Astrocyte of the cerebellum (primary cell): ENCODE results near the gene TGFBR1.
A peak's percentile ranks its signal among the peaks of the same experiment; 100 is the strongest.

ENCODE experiments used
- DNase-seq: peaks from one replicate; pipeline ENCODE4 v3.0.0-alpha.2; 2011; ENCODE audit warnings: low read depth
- H3K4me3 ChIP-seq: 2 replicates; pipeline ENCODE4 v1.5.1; 2011; ENCODE audit warnings: mild to moderate bottlenecking, low read depth, low read length, moderate library complexity
- in situ Hi-C: cut with HindIII; loops from 2 replicates; pipeline ENCODE4 v1.10.0; 2017; ENCODE audit warnings: low sequenced_read_pairs
- TF ChIP-seq, protein P1 (sequence below): IDR thresholded peaks from 2 replicates; pipeline ENCODE4 v1.5.1; 2012; ENCODE audit warnings: low read length, low read depth, moderate library complexity, mild to moderate bottlenecking; ENCODE audit errors: missing control alignments

TGFBR1 gene

GRCh38 chr9:99169086-99169485 lies 64.2 kb downstream of the TGFBR1 start:
- in situ Hi-C loops: no loop called here

DNA sequence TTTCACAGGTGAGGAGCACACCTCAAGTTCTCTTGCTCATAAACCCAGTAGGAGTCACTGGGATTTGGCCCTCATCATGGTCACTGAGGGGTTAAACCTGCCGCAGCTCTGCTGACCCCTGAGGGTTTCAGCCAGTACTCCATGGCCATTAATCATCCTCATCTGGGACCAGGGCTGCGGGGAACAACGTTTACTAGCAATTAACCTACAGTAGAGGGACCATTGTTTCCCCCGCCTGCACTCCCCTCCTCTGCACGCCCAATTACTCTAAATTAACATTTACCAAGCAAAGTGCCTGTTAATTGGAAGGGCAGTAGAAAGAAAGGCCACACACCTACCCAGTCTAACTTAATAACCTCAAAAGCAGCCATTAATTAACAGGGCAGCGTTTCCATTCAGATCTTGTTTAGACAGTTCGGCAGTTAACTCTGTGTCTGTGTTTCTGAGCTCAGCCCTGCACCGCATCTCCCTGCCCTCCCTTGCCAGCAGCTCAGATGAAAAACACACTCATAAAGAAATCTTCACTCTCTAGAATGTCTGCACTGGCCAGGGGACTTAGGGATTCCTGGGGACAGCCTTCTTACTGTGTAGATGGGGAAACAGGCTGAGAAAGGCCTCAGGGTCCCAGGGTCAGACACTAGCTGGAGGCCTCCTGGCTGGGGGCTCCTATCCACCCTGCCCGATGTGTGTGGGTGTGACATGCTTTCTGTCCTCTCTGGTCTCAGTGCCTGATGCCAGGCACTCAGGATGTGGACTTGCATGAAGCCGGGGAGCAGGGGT lies 65.3 kb downstream of the TGFBR1 start:
- no peak for DNase-seq
- in situ Hi-C loops: no loop called here
- H3K4me3 ChIP-seq: no peak overlapping the region
- TF ChIP-seq, protein P1, sequence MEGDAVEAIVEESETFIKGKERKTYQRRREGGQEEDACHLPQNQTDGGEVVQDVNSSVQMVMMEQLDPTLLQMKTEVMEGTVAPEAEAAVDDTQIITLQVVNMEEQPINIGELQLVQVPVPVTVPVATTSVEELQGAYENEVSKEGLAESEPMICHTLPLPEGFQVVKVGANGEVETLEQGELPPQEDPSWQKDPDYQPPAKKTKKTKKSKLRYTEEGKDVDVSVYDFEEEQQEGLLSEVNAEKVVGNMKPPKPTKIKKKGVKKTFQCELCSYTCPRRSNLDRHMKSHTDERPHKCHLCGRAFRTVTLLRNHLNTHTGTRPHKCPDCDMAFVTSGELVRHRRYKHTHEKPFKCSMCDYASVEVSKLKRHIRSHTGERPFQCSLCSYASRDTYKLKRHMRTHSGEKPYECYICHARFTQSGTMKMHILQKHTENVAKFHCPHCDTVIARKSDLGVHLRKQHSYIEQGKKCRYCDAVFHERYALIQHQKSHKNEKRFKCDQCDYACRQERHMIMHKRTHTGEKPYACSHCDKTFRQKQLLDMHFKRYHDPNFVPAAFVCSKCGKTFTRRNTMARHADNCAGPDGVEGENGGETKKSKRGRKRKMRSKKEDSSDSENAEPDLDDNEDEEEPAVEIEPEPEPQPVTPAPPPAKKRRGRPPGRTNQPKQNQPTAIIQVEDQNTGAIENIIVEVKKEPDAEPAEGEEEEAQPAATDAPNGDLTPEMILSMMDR: peak; percentile 14

More at GRCh38 chr9:99169086-99169485, 64.2 kb downstream of the TGFBR1 start:
- TF ChIP-seq, protein P1: no peak
- DNase-seq: no peak
- H3K4me3 ChIP-seq: no peak overlapping the region

DNA sequence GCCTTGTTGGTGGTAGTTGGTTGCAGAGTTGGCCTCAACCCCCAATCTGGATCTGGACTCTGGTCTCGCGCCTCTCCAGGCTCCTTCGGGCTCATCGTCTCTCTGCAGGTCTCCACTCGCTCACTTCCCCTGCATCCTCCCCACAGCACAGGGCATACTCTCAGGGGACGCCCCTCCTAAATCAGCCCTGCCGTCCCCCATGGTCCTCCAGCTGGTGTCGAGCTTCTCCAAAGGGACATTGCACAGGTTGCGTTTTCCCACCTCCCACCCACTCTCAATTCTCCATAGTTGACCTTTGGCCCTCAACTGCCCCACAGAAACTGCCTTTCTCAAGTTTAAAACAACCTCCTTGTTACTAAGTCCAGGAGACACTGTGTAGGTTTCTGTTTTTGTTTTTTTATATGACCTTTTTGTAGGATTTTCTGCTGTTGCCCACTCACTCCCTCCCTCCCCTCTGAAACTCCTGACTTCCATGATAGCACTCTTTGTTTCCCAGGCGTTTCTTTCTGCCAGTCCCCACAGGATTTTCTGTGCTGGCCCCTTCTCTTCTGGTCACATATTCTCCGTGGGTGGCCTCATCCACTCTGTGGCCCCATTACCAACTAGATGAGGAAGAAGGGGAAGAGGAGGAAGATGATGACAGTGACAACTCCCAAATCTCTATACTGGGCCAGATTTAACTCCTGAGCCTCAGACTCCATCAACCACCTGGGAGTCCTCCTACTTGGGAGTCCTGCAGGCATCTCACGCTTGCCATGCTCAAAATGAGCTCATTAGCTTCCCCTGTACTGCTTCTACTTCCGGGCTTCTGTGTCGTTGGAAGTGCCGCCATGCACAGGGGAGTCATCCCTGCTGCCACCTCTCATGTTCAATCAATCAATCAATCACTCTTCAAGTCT lies 66.6 kb downstream of the TGFBR1 start:
- no peak overlapping the region for H3K4me3 ChIP-seq
- in situ Hi-C loops: no loop called here
- DNase-seq: no peak
- TF ChIP-seq, protein P1: no peak

DNA sequence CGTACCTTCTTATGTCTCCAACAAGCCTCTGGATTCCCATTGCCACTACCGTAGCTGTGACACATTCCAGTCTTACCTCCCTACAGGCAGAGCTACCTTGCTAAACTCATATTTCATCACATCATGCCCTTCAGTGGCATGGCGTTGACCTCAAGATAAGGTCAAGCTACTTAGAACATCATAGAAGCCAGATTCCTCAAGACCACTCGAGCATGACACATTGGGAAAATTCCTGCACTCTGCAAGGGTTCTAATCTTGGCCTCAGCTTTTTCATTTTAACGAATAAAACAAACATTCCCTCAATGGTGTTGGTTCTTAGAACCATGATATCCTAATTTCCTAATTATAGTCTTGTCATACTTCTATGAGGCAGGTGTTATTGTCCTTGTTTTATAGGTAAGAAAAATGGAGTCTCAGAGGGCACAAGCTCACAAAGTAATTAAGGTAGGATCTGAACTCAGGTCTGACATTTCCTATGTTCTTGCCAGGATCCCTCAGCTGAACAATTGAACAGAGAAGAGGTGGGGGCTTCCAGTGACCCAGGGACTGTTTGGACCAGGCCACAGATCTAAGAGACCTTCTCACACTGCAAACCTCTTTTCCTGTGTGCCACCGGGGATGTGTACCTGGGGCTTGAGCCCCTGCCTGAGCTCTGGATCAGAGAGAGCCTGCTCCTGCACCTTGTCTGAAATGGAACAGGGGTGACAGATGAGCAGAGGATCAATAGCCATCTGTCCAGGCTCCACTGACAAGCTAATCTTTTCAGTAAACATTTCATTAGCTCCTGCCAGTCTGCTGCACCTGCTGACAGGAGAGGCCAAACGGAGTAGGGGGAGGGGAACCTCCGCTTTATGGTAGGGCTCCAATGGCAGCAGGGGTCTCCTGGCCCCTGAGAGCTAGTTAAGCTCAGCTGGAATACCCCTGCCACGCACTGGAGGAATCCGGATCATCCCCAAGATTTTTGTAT lies 67.5 kb downstream of the TGFBR1 start:
- H3K4me3 ChIP-seq: no peak overlapping the region
- TF ChIP-seq, protein P1: no peak
- DNase-seq: no peak
- in situ Hi-C loops: no loop called here

GRCh38 chr9:99173570-99174504 lies 68.9 kb downstream of the TGFBR1 start:
- in situ Hi-C loops: no loop called here
- no peak for DNase-seq
- no peak overlapping the region for H3K4me3 ChIP-seq
- TF ChIP-seq, protein P1: no peak
